ENCODE results near the gene BRD4.

The BRD4 gene

GRCh38 chr19:15264061-15264932, 68.0 kb downstream of the BRD4 start:
- DNase-seq, result no peak

DNA sequence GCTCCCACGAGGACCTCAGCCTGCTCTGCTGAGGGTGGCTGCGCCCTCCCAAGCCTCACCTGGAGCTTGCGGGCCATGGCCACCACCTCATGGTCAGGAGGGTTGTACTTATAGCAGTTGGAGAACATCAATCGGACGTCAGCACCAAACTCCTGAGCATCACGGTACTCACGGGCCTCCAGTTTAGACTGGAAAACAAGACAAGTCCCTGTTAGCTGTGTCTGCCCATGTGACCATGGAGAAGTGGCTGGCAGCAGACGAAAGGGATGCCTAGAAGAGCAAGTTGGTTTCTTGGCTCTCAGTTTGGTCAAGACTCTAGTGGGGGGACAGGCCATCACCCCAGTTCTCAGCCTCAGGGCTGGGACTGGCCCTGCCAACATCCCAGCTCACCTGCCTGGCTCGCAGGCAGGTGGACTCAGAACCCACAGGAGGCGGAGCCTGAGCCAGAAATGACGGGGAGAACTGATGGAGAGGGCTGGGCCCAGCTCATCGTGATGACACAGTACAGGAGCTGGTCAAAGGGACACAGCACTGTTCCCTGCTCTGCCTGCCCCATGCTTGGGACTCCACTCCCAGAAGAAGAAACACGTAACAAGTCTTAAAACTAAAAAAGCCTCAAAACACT, 68.9 kb downstream of the BRD4 start:
- no peak for DNase-seq

DNA sequence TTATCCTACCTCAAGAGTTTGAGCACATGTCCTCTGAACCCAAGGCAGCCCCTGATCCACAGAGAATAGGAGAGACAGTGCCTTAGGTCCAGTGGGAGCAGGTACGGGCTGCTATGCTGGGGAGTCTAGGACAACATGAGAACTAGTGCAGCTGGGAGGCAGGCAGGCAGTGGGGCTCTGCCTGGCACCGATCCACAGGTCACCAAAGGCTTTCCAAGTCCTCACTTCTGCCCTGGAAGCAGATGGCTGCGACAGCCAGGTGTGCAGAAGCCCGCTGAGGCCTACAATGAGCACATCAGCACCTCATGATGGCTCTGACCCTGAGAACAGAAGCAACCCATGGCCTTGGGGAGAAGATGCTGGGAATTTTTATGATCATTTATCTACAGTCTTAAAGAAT, 70.3 kb downstream of the BRD4 start:
- no peak for DNase-seq

GRCh38 chr19:15260939-15261338, 71.4 kb downstream of the BRD4 start:
- no peak for DNase-seq

- no peak for DNase-seq
Observed at GRCh38 chr19:15259907-15260306, 72.4 kb downstream of the BRD4 start.

DNA sequence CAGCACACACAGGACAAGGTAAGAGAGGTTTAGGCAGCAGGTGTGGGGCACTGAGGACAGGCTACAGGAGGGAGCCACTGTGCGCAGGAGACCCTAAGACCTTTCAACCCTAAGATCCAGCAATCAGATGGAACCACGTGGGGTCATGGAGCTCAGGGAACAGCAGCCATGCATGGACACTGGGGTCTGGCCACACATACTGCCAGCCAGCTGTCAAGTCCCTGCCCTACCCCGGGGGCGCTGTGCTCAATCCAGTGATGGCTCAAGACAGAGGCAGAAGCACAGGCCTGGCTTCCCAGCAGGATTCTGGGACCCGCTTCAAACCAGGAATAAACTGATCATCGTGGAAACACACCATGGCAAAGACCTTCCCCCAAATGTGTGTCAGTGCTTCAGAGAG, 74.6 kb downstream of the BRD4 start:
- no peak for DNase-seq

DNA sequence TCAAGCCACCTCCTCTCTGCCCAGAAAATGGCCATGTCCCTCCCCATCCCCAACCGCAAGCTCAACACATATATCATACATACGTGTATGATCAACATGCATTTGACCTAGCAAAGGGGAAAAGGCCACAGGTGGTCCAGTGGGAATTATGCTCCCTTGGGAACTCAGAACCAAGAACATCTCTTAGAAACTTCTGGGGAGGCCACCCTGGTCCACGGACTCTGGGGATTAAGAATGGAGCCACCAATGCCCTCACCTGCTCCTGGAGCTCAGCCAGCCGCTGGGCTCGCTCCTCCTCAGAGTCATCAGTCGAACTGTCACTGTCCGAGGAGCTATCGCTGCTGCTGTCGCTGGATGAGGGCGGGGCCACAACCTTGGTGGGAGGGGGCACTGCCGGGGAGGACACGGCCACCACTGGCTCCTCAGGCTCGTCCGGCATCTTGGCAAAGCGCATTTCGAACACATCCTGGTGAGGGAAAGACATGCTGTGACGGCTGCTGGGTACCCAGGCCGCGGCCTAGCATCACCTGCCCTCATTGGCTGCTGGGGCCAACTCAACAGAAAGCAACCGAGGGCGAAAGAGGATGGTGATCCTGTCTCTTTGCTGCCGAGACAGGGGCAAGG, 75.5 kb downstream of the BRD4 start:
- no peak for DNase-seq

DNA sequence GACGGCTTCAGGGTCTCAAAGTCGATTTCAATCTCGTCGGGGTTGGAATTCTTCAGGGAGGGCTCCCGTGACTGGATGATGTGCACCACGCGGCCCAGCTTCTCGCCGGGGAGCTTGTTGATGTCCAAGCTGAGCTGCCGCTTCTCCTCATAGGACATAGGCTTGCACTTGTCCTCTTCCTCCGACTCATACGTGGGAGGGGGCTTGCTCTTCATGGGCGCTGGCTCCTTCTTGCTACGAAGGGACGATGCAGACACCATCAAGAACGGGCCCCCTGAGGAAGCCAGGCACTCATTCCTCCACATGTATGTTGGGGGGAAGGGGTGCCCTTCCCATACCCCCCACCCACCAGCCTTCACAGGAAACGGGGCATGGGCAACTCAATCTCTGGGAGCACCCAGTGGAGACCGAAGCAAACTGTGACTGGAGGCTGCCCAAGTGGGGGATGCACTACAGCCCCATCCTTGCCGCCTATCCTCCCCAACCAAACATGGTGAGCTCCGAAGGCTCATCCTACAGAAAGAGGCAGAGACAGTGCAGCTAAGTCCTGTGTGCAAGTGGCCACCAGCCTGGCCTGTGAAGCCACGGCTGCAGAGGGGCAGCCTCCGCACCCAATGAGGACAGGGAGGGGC, 76.9 kb downstream of the BRD4 start:
- DNase-seq, result no peak

- no peak for DNase-seq
Observed at GRCh38 chr19:15254547-15254946, 77.8 kb downstream of the BRD4 start.

DNA sequence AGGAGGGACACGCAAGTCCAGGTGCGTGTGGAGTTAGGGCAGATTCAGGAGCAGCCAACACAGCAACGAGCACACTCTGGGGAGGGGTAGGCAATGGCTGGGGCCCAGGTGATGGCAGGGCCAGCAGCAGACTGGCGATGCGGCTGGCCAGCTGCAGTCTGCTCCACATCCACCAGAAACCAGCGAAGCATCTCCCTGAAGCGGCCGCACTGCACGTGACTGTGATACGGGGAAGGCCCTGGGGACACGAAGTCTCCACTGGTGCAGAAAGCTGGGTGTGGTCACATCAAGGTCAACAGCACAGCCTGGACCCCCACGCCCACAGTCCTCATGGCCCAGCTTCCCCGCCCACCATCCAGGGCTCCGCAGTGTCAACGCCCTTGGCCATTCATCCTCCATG, 78.8 kb downstream of the BRD4 start:
- DNase-seq, result no peak

DNA sequence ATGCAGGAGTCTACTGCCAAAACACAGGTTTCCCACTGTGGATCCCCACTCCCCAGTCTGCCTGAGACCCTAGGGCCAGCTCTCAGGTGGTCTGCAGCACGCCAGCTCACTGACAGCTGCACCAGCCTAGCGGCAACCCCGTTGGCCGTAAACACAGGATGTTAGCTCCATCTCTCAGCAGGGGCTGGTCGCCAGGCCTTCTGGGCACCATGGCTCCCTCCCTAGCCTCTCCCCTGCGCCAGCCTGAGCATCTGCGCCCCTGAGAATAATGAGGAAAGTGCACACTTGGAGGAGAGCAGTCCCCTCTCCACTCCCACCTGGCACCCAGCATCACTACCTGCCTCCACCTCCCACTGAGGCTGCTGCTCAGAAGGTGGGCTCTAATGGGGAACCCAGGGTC, 79.3 kb downstream of the BRD4 start:
- DNase-seq, result no peak

- DNase-seq, result no peak
Observed at GRCh38 chr19:15252398-15253018, 79.8 kb downstream of the BRD4 start.

DNA sequence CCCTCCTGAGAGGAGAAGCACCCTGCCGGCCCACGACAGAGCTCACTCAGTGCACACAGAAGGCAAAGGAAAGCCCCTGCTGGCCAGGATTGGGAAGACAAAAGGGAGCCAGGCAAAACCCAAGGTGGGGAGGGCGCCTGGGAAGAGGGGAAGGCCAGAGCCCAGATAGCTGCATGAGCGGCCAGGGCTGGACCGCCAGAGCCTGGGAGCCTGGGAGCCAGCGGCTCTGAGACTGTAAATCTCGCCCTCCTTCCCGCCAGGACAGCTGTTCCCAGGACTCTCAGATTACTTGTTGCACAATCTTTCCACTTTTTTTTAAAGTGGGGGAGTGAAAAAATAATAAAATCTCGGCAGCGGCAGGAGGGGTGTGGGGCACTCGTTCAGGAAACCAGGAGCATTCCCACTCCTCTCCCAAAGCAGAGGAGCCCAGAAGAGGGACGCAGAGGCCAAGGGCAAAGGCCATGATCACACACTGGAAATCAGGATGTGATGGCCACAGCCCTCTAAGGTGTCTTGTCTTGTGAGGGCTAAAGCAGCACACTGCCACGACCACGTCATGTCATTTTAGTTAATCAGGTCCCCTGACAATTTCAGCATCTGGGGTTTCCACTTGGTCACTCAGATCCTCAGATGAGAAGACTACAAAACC, 80.5 kb downstream of the BRD4 start:
- peak; percentile 26 for DNase-seq

DNA sequence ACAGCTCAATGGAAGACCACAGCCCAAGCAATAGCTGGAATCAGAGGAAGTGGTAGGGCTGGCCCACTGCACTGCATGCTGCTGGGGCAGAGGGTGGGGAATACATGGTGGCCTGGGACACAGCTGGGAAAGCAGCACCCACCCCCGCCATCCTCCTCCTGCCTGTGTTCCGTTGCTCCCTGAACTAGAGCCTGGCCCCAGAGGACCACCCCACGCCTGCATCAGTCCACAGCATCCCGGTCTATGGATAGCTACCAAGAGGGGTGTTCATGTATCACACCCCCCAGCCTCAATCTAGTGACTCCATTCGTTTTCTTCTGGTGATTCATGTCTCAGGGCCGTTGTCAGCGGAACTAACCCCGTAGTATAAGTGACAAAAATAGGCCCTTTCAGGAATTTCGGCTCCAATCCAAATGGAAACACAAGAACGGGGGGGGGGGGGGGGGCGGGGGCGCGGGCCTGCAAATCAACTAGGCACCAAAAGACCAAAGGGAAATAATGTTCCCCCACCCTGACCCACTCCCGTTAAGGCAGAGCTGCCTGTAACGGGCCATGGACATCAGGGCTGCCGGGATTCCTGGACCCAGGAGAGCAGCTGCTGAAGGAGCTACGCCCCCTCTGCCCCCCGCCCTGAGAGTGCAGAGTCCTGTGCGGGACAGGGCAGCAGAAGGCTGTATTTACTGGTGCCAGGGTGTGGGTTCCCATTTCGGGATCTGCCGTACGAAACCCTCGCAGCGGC, 81.2 kb downstream of the BRD4 start:
- no peak for DNase-seq

GRCh38 chr19:15250640-15250993, 81.7 kb downstream of the BRD4 start:
- no peak for DNase-seq

DNA sequence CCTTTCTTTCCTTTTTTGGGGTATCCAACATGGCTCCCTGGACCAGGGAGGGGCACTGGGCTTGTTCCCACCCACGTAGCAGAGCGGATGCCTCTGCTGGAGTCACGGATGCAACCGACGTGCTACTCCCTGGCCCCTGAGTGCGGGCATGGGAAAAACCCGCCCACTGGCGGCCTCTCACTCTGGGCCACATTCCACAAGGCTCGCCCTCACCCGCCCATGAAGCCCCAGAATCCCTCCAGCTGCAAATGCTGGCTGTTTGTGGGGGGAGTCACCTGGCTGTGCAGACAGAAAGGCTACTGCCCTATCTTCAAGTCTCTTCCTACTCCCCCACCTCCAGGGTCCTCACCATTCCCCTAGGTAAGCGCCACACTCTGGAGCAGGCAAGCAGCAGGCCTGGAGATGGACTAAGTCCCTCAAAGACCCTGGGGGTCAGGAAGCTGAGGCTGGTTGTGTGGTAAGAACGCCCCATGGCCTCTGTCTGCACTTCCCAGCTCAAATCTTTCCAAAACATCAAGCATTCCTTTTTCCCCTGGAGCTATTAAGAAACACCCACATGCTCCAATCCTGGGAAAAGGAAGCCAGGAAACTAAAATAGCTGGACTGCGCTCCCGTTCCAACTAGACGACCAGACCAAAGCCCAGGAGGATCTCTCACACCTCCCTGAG, 82.2 kb downstream of the BRD4 start:
- DNase-seq, result no peak

- DNase-seq, result no peak
Observed at GRCh38 chr19:15249528-15249874, 82.8 kb downstream of the BRD4 start.

DNA sequence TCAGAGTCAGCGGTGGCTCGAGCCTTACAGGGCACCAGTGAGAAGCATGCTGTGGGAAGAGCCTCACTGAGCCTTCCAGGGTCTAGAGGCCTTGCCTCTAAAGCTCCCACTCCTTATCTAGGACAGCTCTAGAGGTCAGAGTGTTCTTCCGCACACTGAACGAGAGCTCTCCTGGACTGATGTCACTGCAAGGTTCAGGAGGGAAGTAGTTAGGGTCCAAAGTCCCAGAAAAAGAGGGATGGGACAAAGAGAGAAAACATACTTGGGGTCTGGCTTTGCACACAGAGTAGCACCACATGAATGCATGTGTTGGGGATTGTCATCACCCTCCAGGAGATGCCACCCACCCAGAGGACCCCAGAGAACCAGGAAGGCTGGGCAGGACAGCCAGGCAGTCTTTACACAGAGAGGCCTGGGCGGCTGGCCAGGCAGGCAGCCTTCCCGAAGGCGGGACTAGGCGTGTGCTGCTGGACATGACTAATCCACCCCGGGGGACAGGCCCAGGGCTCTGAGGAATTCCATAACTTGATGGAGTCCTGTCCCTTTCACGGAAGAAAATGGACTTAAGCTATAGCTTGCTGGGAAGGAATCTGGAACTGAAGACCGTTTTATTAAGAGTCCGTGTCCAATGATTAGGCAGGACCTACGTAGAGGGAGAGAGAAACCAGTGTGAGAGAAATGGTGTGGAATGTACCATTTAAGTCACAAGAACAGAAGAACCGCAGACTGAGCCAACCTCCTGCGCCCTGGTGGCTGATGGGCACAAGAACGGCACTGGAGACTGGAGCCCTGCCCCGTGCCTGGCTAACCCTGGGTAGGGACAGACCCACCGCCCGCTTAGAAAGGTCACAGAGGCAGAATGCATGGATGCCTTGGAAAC, 83.5 kb downstream of the BRD4 start:
- DNase-seq, result no peak

- no peak for DNase-seq
Observed at GRCh38 chr19:15248106-15248505, 84.2 kb downstream of the BRD4 start.

Data from NCI-H2227 treated with DMSO at 0.1 percent for 48 hours (cell line).